H54 (cell line): Measurements from ENCODE around the gene C3orf52.

Experiments
- DNase-seq: peaks from one replicate; pipeline ENCODE4 v3.0.0; 2011; ENCODE audit warnings: low spot score, mixed read lengths; ENCODE audit not compliant: insufficient read length
- FAIRE-seq: peaks from 3 replicates; lab custom pipeline; 2011; peaks lifted over from hg19 to GRCh38; lab: Jason Lieb, UNC
- POLR2A ChIP-seq: IDR thresholded peaks from 2 replicates; pipeline ENCODE4 v1.6.1; 2011; ENCODE audit warnings: low read depth, mild to moderate bottlenecking, low read length

Gene C3orf52

GRCh38 chr3:112074006-112074405 is 12.2 kb upstream of the C3orf52 start:
- peak; percentile 87 for FAIRE-seq
- no peak for DNase-seq
- no peak for TF ChIP-seq POLR2A

DNA sequence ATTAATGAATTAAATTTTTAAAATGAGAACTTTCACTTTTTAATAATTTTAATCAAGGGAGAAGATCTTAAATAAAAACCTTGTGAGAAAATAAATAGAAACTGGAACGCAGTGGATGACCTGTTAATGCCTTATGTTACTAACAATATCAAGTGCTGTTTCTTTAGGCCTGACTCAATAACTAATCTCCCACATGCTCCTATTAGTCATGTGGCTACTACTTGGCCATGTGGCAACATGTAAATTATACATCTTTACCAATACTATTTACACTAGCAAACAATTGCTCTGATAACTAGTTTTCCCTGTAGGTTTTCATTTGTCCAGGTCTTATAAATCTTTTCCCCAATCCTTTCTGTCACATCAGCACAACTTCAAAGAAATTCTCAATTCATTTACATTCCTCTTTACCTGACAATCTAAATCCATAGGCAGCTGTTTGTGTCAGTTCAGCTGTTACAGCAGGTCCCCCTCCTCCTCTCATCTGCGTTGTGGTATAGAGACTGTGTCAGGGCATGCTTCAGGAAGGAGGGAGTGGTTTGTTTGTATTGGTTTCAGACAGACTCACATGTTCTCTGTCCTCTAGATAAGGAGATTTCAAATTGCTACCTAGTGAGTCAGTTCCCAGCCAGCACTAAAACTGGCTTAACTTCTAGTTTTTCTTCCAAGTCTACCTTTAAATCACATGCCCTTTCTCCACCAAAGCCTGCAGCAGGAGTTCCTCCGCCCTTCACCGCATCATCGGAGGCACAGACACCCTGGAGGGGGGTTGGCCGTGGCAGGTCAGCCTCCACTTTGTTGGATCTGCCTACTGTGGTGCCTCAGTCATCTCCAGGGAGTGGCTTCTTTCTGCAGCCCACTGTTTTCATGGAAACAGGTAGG is 11.3 kb upstream of the C3orf52 start:
- FAIRE-seq (peak; percentile 98), DNase-seq (peak; percentile 53)
- TF ChIP-seq POLR2A = no peak

GRCh38 chr3:112078125-112079083 is 7.8 kb upstream of the C3orf52 start:
- DNase-seq = no peak

DNA sequence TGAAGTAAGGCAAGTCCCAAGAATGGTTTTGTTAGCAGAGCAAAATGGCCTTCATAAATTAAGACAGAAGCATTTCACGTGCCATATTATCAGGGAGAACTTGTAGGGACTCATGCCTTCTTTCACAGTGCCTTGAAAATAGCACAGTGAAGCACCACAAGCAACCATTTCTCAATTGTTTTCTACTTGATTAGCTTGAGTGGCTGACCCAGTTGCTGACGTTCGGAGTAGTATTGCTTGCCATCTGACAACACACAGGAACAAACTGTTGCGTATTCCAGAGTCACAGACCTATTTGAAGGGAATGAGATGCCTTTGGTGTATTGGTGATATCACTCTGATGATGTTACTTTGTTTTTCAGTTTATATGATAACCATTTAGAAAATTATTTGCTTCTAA is 3.0 kb upstream of the C3orf52 start:
- DNase-seq (no peak), FAIRE-seq (no peak)
- no peak for TF ChIP-seq POLR2A

More at GRCh38 chr3:112078125-112079083, 7.8 kb upstream of the C3orf52 start:
- no peak for FAIRE-seq
- TF ChIP-seq POLR2A = no peak

DNA sequence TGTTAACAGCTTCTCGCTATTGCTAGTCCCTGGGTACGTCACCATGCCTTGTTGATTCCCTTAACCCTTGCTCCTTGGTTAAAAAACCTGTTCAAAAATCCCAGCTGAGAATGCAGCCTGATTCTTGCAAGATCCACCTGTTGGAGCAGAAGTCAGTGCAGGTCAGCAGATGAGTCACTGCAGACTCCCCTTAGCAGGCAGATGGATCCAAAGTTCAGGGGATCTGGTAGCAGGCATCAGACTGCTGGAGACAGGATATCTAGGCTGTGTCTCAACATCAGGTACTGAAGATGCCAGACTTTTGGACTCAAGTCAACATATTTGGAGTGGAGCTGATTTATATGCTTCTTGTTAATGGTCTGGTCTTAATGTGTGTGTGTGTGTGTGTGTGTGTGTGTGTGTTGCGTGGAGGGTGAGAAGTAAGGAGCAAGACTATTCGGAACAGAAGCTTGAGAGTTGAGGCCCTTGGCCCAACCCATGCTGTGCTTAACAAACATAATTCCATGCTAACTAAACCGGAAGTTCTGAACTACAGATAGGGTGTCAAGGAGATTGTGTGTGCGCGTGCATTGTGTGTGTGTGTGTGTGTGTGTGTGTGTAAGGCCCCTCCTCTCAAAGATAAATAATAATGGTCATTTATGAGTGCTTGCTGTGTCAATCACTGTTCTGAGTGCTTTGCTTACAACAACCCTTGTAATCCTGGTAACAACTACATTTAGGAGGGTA is 1.0 kb upstream of the C3orf52 start:
- TF ChIP-seq POLR2A = no peak
- no peak for FAIRE-seq

GRCh38 chr3:112085735-112086075 is 484 bp upstream of the C3orf52 start:
- no peak for DNase-seq
- no peak for TF ChIP-seq POLR2A
- no peak for FAIRE-seq

More for the DNA sequence above, 1.0 kb upstream of the C3orf52 start:
- no peak for DNase-seq

DNA sequence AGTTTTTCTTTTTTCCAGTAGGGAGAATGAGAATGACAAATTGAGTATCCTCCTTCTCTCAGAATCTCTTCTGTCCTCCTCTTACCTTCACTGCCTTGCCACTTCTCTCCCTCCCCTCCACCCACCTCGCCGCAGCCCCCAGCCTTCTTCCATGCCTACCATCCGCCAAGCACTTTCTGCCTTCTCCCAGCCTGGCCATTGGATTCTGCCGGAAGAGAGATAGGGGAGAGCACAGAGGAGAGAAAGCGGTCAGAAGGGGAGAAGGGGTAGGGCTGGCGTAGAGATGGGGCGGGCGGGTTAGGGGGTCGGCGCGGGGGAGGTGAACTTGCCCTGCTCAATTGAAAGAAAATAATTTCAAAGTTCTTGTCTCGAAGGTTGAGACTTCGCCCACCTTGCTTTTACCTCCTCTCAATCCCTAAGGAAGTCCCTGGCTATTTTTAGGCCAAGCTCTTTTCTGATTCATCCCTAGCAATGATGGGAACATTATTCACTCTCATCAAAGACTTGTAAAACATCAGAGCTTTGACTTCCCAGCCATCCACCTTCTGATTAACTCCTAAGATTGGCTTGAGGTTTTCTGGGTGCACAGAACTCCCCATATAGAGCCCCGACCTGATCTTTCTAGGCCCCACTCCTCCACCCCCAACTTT is 811 bp downstream of the C3orf52 start:
- peak; percentile 64 for FAIRE-seq
- DNase-seq = no peak
- TF ChIP-seq POLR2A = no peak

GRCh38 chr3:112087746-112088145 is 1.6 kb downstream of the C3orf52 start:
- DNase-seq = no peak
- FAIRE-seq = no peak
- TF ChIP-seq POLR2A = no peak

DNA sequence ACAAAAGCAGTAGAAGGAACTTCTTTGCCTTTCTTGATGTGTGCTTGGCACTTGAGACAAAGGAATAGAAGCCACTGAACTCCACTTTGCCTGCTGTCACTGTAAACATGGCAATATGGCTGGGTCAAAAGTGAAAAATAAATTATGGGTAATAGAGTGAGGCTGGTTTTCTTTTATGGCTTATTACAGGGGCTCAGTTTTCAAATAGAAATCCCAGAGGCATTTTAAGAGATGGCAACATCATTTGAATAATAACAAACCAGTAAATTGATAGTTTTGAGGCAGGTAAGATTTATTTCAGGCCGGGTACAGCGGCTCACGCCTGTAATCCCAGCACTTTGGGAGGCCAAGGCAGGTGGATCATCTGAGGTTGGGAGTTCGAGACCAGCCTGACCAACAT is 2.8 kb downstream of the C3orf52 start:
- FAIRE-seq = no peak
- DNase-seq = no peak
- TF ChIP-seq POLR2A = no peak

DNA sequence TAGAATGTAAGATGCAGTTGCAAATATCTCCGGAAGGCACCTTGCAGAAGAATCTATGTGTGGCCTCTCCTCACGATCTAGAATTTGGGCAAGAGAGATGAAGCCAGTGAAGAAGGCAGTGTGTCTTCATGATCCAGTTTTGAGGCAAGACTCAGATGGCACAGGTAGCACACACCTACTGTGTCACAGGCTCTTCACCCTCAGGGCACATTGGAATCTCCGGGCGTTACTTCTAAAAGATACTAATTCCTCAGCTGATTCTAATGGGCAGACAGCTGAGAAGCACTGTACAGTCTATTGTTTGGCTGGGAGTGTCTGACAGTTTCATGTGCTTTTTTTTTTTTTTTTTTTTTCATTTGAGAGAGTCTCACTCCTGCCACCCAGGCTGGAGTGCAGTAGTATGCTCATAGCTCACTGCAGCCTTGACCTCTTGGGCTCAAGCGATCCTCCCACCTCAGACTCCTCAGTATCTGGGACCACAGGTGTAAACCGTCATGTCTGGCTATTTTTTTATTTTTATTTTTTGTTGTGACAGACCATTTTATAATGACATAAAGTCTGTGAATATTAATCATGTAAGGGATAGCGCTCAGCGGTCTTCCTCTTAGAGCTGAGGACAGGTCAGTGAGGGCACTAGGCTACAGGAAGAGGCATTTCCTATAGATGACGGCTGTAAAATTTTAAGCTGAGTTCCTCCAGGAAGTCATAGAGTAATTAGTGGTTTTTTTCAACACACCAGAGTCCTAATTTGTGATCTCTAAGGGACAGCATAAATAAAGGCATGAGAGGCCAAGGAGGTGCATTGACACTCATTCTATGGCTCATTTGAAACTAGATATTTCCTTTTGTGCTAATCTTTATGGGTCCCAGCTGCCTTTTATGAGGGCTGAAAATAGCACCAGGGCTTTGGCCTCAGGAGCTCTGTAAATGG is 4.0 kb downstream of the C3orf52 start:
- FAIRE-seq (no peak), DNase-seq (no peak)
- no peak for TF ChIP-seq POLR2A

- DNase-seq = no peak
- FAIRE-seq = no peak
- TF ChIP-seq POLR2A = no peak
These were observed 4.8 kb downstream of the C3orf52 start for GRCh38 chr3:112090887-112091586.
